Activated CD8-positive, alpha-beta memory T cell treated with anti-CD3 and anti-CD28 coated beads, Interleukin-2, amount 50 U/mL, for 48 hours (primary cell): ENCODE data around the gene TENM3.
A peak's percentile ranks its signal among the peaks of the same experiment; 100 is the strongest.

Source experiments
- DNase-seq: peaks from one replicate; pipeline ENCODE4 v3.0.0-alpha.2; 2020

Gene TENM3

GRCh38 chr4:182413550-182413949 is 170.3 kb downstream of the TENM3 start:
- no peak for DNase-seq

- no peak for DNase-seq
Measured at GRCh38 chr4:182415116-182415515, 171.9 kb downstream of the TENM3 start.

- no peak for DNase-seq
Measured at GRCh38 chr4:182416067-182416466, 172.9 kb downstream of the TENM3 start.

GRCh38 chr4:182418054-182418734 is 175.0 kb downstream of the TENM3 start:
- DNase-seq = no peak

GRCh38 chr4:182420189-182420588 is 177.0 kb downstream of the TENM3 start:
- no peak for DNase-seq

DNA sequence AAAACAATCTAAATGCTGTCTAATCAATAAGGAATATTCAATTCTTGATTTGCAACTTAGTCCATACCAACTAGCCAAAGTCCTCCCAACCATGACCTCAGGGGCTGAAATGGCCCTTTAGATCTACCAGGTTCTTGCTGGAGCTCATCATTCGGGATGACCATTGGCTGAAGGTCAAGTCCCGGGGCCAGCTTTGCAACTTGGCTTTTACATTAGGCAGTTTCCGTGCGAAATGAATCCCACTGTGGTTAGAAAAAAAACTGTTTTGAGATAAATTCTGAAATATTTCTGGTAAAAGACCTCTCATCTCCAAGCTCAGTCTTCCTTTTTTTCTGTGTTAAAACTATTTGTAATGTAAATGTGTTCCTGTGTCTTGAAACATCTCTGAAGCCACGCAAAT is 178.6 kb downstream of the TENM3 start:
- no peak for DNase-seq

GRCh38 chr4:182425302-182425701 is 182.1 kb downstream of the TENM3 start:
- no peak for DNase-seq

DNA sequence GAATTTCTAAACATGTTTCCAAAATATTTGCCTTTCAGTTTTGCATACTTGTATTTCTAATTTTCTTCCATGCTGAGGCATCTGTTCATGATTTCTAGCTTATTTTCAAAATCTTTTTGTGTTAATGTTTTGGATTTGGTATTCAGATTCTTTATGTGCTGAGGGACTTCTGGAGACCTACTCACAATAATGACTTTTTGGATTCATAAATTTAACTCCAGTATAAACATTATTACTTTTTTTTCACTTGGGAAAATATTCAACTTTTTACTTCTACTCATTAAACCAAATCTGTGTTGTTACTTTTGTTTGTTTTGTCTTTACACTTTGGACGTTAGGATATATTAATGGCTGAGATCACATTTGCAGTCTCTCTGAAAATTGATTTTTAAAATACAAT is 183.7 kb downstream of the TENM3 start:
- no peak for DNase-seq

DNA sequence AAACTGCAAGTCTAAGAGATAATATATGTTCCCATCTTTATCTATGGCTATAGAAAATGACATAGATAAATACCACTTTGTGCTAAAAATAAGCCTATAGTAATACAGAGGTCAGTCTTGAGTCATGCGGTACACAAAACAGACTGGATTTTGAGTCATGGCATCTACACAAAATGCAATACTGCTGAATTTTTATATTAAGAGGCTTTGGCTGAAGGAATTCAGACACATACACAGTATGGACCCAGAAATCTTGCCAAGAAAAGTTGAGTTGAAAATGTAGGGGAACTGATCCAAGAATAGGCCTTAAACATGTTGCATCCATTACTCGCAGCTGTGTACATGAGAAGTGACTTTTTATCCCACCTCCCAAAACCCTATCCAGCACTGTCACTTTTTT is 184.4 kb downstream of the TENM3 start:
- DNase-seq = no peak

DNA sequence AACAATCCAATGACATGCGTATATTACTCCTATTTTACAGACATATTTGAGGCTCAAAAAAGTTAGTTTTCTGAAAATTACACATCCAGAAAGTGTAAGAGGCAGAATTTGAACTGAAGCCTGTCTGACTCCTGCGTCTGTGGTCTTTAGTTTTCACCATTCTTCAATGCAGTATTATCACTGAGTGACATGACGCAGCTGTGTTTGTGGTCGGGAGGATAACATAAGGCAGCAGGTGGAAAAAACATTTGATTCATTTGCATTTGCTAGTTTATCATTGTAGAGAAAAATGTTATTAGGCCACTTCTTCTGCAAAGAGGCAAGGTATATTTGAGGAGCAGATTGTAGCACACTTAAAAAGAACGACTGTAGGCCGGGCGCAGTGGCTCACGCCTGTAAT is 186.7 kb downstream of the TENM3 start:
- DNase-seq = no peak

DNA sequence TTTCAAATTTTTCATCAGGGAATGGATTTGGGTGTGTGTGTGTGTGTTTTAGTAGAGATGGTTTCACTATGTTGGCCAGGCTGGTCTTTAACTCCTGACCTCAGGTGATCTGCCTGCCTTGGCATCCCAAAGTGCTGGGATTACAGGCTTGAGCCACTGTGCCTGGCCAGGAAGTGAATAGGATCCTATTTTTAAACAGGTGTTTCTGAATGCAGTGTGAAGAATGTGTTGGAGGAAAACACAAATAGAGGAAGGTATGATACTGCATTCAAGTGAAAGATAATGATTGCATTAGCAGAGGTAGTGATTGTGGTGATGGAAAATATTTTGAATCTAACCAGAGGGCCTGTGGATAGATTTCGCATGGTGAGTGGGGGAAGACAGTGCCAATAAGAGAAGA is 189.6 kb downstream of the TENM3 start:
- no peak for DNase-seq

GRCh38 chr4:182434720-182435119 is 191.5 kb downstream of the TENM3 start:
- DNase-seq = no peak

- DNase-seq = no peak
Measured at GRCh38 chr4:182435401-182435800, 192.2 kb downstream of the TENM3 start.

GRCh38 chr4:182443070-182443469 is 199.9 kb downstream of the TENM3 start:
- DNase-seq = no peak

DNA sequence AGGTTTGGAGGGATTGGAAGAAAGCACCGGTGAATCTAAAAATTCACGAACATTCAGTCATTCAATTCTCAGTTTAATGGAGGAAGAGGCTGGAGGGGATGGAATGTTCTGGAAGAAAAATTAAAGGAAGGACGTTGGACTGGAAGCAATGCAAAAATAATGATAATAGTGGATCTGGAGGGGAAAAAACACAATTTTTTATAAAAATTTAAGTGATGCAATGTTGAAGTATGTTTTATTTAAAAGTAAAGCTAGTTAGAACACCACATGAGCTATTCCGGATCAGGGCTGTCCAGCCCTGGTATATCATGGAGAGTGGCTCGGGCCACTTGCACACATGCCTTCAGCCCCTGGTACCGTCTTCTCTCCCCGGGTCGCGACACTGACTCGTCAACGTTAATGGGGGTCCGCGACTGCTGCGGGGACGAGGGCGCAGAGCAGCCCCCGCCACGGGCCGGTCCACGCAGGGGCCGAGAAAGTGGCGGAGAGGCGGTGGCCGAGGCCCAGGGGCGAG is 204.6 kb downstream of the TENM3 start:
- DNase-seq = no peak

DNA sequence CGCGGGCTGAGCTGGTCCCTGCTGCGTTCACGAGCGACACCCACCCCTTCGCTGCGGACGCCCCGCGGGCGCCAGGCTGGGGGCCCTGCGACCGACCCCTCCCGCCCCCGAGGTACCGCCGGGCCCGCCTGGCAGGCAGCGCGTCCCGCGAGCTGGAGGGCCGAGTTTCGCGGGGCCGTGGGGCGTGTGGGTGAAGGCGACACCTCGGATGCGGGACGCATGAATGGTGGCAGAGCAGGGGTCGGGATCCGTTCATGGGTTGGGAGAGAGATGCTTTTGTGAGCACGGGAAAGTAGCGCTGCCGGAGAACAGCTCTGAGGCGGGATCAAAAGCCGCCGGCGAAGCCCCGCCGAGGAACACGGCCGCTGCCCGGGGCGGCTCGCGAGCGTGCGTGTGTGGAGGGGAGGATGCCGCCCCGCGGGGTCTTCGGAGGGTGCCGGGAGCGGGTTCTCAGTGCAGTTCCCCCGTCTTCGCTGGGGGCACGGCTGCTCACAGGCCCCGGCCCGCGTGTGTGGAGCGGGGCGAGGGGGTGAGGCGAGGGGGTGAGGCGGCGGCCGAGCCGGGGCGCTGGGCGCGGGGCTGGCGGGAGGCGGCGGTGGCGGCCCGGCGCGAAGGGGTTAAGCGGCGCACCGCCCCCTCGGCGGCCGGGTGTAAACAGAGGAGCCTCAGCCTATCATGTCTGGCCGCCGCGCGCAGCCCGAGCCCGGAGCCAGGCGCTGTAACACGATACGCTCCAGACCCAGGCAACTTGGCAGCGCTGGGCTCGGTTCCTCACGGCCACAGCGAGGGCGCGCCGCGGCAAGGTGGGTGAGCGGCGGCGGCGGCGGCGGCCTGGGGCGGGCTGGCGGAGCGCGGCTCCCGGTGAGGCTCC is 205.3 kb downstream of the TENM3 start:
- peak; percentile 69 for DNase-seq

DNA sequence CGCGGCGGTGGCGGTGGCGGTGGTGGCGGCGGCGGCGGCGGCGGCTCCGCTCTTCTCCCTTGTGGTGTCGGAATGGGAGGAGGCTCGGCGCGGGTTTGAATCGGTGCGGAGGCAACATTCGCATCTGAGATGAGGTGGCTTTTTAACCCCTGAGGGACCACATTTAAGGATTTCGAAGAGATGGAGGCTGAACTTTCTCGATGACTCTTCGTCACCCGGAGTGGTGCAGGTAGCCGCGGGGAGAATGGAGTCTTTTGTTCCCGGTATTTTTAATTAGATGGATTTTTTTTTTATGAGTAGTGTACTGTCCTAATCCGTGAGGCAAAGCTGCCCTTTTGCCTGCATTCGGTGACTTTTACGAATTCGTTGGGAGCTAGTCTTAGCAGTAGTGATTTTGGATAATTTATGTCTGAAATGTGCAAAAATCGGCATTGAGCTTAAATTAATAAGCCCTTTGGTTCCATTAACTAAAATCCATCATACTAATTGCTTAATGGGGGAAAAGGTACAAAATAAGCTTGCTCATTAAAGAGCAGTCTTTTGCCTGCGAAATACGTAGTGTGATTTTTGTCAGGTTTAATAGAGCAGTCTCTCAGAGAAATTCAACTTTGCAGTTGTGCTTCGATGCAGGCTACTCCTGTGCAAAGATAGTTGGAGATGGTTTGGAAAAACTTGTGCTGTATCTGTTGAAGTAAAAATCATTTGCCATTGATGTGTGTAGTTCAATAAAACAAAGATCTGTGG is 206.2 kb downstream of the TENM3 start:
- no peak for DNase-seq

GRCh38 chr4:182449930-182450439 is 206.8 kb downstream of the TENM3 start:
- no peak for DNase-seq

- no peak for DNase-seq
Measured at GRCh38 chr4:182451441-182451840, 208.2 kb downstream of the TENM3 start.

GRCh38 chr4:182453830-182454229 is 210.6 kb downstream of the TENM3 start:
- DNase-seq = no peak

- no peak for DNase-seq
Measured at GRCh38 chr4:182454440-182455013, 211.3 kb downstream of the TENM3 start.

DNA sequence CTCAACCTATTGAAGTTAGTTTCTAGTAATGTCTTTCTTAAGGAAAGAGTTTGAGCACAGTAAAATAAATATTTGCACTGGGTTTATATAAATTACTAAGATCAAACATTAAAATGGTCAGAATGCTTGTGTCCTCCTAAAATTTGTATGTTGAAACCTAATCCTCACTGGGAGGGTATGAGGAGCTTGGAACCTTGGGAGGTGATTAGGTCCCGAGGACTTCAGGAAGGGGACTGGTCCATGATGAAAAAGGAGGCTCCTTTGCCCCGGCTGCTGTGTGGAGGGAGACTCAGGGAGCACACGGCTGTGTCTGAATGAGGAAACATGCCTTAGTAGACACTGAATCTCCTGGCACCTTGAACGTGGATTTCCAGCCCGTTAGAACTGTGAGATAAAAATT is 221.9 kb downstream of the TENM3 start:
- no peak for DNase-seq

DNA sequence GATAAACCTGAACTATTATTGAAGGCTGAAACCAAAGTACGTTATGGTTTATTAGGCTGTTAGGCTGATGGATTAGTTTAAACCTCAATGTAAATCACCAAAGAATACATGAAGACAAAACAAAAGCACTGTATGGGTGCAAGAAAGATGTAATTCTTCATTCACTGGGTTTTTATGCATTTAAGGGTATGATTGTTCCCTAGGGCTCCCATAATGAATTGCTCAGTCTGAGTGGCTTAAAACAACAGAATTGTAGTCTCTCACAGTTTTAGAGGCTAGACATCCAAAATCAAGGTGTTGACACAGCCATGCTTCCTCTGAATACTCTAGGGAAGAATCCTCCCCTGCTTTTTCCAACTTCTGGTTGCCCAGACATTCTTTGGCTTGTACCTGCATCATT is 222.8 kb downstream of the TENM3 start:
- DNase-seq = no peak
